GM12892 (cell line): ENCODE results near the gene PAH.

Experiments used
- POLR2A ChIP-seq: IDR thresholded peaks from 2 replicates; pipeline ENCODE4 v1.6.1; 2011; ENCODE audit warnings: low read depth, low read length, control low read depth
- POLR2AphosphoS5 ChIP-seq: IDR thresholded peaks from 2 replicates; pipeline ENCODE4 v1.6.1; 2011; ENCODE audit warnings: low read depth, low read length, control low read depth

DNA sequence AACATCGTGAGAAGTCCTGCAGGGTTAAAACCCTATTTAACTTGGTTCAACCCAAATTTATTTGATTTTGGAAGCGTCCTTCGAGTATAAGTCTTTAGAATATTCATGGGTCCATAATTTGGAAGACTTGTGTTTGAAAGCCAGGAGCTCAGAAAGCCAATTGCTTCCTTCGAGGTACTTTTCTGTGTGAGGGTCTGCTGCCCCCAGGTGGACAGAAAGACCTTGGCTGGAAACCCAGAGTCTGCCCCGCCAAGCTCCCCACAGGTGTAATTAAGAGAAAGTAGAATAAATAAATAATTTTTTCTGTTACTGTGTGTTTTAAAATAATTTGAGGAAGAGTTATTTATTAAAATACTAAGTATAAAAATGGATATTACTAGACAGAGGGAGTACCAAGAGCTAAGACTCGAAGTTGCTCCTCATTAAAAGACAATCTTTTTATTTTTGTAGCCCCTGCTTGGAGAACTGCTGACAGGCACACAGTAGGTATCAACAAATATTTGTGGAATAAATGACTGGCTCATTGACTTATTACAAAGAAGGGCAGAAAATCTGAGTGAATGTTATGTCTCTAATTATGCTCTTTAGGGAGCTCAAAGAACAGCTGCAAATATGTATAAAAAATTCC is 105.8 kb downstream of the PAH start:
- TF ChIP-seq POLR2A (no peak), POLR2AphosphoS5 (no peak)
